Measurements from ENCODE around the gene ZBTB47. TPM values are rescaled to one million over a fixed set of nuclear protein-coding genes. Genes with fewer than 3 reads are reported as not detected.

The ZBTB47 gene
- total RNA-seq, 1 donor from 2014 or later: 20.0 TPM

GRCh38 chr3:42713747-42714146 is 60.2 kb downstream of the ZBTB47 start:
- Histone ChIP-seq H3K27me3 (ENCODE audit: low read depth) (no peaks in the 10 kb centered on the region), H3K27ac (no peak overlapping the region), H3K36me3 (no peaks in the 10 kb centered on the region), H3K9me3 (no peaks in the 10 kb centered on the region), H3K4me1 (no peaks in the 10 kb centered on the region), H3K4me3 (no peak overlapping the region)
- intact Hi-C loops (cut with DNase I): no loop called here
- DNase-seq: no peak
- ATAC-seq: peak in 1 of 2 donors; percentile 54
- no peak for TF ChIP-seq CTCF (IDR thresholded peaks at IDR 0.05)

GRCh38 chr3:42714171-42714852 is 60.8 kb downstream of the ZBTB47 start:
- Histone ChIP-seq H3K36me3 (no peaks in the 10 kb centered on the region), H3K4me3 (no peak overlapping the region), H3K4me1 (no peaks in the 10 kb centered on the region), H3K27me3 (ENCODE audit: low read depth) (no peaks in the 10 kb centered on the region), H3K27ac (no peak overlapping the region), H3K9me3 (no peaks in the 10 kb centered on the region)
- intact Hi-C loops (cut with DNase I): no loop called here
- DNase-seq (no peak), ATAC-seq (no peak)
- no peak for TF ChIP-seq CTCF (IDR thresholded peaks at IDR 0.05)

Other genes starting within 250 kb of the ZBTB47 start
- gene LYZL4, start 243.1 kb upstream of the ZBTB47 start, total RNA-seq: not detected
- gene VIPR1, start 151.1 kb upstream of the ZBTB47 start, total RNA-seq: 212 TPM
- 51.3 TPM for gene SEC22C, start 71.7 kb upstream of the ZBTB47 start, total RNA-seq
- gene SS18L2, start 62.8 kb upstream of the ZBTB47 start, total RNA-seq: 21.4 TPM
- gene NKTR, start 53.0 kb upstream of the ZBTB47 start, total RNA-seq: 87.3 TPM
- gene KLHL40, start 31.8 kb downstream of the ZBTB47 start, total RNA-seq: not detected
- 1.0 TPM for gene HHATL, start 49.1 kb downstream of the ZBTB47 start, total RNA-seq
- 2.5 TPM for gene CCDC13, start 119.6 kb downstream of the ZBTB47 start, total RNA-seq
- gene HIGD1A, start 150.8 kb downstream of the ZBTB47 start, total RNA-seq: 83.8 TPM
- 5.3 TPM for gene ACKR2, start 155.7 kb downstream of the ZBTB47 start, total RNA-seq
- gene CYP8B1, start 222.2 kb downstream of the ZBTB47 start, total RNA-seq: not detected